ENCODE measurements around the gene GPD1L.

GPD1L gene

GRCh38 chr3:32136703-32137102 lies 30.3 kb downstream of the GPD1L start:
- TF ChIP-seq CTCF (IDR thresholded peaks at IDR 0.05; ENCODE audit: low read depth, low read length): no peak
- no peak overlapping the region for H3K4me3 ChIP-seq (ENCODE audit: low read depth, low read length)

GRCh38 chr3:32137870-32138269 lies 31.4 kb downstream of the GPD1L start:
- no peak for TF ChIP-seq CTCF (IDR thresholded peaks at IDR 0.05; ENCODE audit: low read depth, low read length)
- H3K4me3 ChIP-seq (ENCODE audit: low read depth, low read length): no peak overlapping the region

- TF ChIP-seq CTCF (IDR thresholded peaks at IDR 0.05; ENCODE audit: low read depth, low read length): no peak
- H3K4me3 ChIP-seq (ENCODE audit: low read depth, low read length): no peak overlapping the region
Measured at GRCh38 chr3:32138545-32139104, 32.2 kb downstream of the GPD1L start.

GRCh38 chr3:32140943-32141342 lies 34.5 kb downstream of the GPD1L start:
- H3K4me3 ChIP-seq (ENCODE audit: low read depth, low read length): no peak overlapping the region
- TF ChIP-seq CTCF (IDR thresholded peaks at IDR 0.05; ENCODE audit: low read depth, low read length): no peak

- H3K4me3 ChIP-seq (ENCODE audit: low read depth, low read length): no peak overlapping the region
- TF ChIP-seq CTCF (IDR thresholded peaks at IDR 0.05; ENCODE audit: low read depth, low read length): peak; percentile 46; the same call in 1 of the 2 replicates
Measured at GRCh38 chr3:32143849-32144757, 37.7 kb downstream of the GPD1L start.

- H3K4me3 ChIP-seq (ENCODE audit: low read depth, low read length): no peak overlapping the region
- no peak for TF ChIP-seq CTCF (IDR thresholded peaks at IDR 0.05; ENCODE audit: low read depth, low read length)
Measured at GRCh38 chr3:32146746-32147211, 40.4 kb downstream of the GPD1L start.

GRCh38 chr3:32147509-32147908 lies 41.1 kb downstream of the GPD1L start:
- no peak for TF ChIP-seq CTCF (IDR thresholded peaks at IDR 0.05; ENCODE audit: low read depth, low read length)
- H3K4me3 ChIP-seq (ENCODE audit: low read depth, low read length): no peak overlapping the region

All from WI38 (cell line).